ENCODE measurements around the gene TSKU.

DNA sequence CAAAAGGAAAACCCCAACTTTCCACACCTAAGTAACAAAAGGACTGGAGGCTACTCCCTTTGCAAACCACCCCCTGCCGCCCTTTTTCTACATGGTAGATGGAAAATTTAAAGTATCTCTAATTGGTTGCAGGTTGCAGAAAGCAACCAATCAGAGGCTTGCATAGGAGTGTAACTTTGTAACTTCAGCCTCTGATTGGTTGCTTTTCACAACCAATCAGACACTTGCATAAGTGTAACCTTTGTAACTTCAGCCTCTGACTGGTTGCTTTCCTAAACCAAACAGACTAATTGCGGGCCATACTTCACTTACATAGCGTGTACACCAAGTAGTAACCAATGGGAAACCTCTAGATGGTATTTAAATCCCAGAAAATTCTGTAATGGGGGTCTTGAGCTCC lies 60.8 kb downstream of the TSKU start:
- TF ChIP-seq, protein P1, sequence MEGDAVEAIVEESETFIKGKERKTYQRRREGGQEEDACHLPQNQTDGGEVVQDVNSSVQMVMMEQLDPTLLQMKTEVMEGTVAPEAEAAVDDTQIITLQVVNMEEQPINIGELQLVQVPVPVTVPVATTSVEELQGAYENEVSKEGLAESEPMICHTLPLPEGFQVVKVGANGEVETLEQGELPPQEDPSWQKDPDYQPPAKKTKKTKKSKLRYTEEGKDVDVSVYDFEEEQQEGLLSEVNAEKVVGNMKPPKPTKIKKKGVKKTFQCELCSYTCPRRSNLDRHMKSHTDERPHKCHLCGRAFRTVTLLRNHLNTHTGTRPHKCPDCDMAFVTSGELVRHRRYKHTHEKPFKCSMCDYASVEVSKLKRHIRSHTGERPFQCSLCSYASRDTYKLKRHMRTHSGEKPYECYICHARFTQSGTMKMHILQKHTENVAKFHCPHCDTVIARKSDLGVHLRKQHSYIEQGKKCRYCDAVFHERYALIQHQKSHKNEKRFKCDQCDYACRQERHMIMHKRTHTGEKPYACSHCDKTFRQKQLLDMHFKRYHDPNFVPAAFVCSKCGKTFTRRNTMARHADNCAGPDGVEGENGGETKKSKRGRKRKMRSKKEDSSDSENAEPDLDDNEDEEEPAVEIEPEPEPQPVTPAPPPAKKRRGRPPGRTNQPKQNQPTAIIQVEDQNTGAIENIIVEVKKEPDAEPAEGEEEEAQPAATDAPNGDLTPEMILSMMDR (conservative IDR thresholded peaks at IDR 0.05; ENCODE audit: low read depth in 2 of 2): no peak
- TF ChIP-seq EZH2phosphoT487 (IDR thresholded peaks at IDR 0.05; ENCODE audit: unreplicated experiment) (no peak), EZH2 (IDR thresholded peaks at IDR 0.05; ENCODE audit: low read depth, unreplicated experiment) (no peak), CREB1 (CRISPR knock-in tag; IDR thresholded peaks at IDR 0.05; ENCODE audit: low read depth) (no peak), POLR2AphosphoS5 (IDR thresholded peaks at IDR 0.05; ENCODE audit: low read depth) (no peak), JUNB (IDR thresholded peaks at IDR 0.05; ENCODE audit: unreplicated experiment) (no peak), STAT1 (IDR thresholded peaks at IDR 0.05; ENCODE audit: unreplicated experiment) (no peak), ZNF331 (CRISPR knock-in tag; IDR thresholded peaks at IDR 0.05; ENCODE audit: low read depth) (no peak)
- TF ChIP-seq, protein P2, sequence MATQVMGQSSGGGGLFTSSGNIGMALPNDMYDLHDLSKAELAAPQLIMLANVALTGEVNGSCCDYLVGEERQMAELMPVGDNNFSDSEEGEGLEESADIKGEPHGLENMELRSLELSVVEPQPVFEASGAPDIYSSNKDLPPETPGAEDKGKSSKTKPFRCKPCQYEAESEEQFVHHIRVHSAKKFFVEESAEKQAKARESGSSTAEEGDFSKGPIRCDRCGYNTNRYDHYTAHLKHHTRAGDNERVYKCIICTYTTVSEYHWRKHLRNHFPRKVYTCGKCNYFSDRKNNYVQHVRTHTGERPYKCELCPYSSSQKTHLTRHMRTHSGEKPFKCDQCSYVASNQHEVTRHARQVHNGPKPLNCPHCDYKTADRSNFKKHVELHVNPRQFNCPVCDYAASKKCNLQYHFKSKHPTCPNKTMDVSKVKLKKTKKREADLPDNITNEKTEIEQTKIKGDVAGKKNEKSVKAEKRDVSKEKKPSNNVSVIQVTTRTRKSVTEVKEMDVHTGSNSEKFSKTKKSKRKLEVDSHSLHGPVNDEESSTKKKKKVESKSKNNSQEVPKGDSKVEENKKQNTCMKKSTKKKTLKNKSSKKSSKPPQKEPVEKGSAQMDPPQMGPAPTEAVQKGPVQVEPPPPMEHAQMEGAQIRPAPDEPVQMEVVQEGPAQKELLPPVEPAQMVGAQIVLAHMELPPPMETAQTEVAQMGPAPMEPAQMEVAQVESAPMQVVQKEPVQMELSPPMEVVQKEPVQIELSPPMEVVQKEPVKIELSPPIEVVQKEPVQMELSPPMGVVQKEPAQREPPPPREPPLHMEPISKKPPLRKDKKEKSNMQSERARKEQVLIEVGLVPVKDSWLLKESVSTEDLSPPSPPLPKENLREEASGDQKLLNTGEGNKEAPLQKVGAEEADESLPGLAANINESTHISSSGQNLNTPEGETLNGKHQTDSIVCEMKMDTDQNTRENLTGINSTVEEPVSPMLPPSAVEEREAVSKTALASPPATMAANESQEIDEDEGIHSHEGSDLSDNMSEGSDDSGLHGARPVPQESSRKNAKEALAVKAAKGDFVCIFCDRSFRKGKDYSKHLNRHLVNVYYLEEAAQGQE (IDR thresholded peaks at IDR 0.05; ENCODE audit: unreplicated experiment): no peak
- TF ChIP-seq, protein P3, sequence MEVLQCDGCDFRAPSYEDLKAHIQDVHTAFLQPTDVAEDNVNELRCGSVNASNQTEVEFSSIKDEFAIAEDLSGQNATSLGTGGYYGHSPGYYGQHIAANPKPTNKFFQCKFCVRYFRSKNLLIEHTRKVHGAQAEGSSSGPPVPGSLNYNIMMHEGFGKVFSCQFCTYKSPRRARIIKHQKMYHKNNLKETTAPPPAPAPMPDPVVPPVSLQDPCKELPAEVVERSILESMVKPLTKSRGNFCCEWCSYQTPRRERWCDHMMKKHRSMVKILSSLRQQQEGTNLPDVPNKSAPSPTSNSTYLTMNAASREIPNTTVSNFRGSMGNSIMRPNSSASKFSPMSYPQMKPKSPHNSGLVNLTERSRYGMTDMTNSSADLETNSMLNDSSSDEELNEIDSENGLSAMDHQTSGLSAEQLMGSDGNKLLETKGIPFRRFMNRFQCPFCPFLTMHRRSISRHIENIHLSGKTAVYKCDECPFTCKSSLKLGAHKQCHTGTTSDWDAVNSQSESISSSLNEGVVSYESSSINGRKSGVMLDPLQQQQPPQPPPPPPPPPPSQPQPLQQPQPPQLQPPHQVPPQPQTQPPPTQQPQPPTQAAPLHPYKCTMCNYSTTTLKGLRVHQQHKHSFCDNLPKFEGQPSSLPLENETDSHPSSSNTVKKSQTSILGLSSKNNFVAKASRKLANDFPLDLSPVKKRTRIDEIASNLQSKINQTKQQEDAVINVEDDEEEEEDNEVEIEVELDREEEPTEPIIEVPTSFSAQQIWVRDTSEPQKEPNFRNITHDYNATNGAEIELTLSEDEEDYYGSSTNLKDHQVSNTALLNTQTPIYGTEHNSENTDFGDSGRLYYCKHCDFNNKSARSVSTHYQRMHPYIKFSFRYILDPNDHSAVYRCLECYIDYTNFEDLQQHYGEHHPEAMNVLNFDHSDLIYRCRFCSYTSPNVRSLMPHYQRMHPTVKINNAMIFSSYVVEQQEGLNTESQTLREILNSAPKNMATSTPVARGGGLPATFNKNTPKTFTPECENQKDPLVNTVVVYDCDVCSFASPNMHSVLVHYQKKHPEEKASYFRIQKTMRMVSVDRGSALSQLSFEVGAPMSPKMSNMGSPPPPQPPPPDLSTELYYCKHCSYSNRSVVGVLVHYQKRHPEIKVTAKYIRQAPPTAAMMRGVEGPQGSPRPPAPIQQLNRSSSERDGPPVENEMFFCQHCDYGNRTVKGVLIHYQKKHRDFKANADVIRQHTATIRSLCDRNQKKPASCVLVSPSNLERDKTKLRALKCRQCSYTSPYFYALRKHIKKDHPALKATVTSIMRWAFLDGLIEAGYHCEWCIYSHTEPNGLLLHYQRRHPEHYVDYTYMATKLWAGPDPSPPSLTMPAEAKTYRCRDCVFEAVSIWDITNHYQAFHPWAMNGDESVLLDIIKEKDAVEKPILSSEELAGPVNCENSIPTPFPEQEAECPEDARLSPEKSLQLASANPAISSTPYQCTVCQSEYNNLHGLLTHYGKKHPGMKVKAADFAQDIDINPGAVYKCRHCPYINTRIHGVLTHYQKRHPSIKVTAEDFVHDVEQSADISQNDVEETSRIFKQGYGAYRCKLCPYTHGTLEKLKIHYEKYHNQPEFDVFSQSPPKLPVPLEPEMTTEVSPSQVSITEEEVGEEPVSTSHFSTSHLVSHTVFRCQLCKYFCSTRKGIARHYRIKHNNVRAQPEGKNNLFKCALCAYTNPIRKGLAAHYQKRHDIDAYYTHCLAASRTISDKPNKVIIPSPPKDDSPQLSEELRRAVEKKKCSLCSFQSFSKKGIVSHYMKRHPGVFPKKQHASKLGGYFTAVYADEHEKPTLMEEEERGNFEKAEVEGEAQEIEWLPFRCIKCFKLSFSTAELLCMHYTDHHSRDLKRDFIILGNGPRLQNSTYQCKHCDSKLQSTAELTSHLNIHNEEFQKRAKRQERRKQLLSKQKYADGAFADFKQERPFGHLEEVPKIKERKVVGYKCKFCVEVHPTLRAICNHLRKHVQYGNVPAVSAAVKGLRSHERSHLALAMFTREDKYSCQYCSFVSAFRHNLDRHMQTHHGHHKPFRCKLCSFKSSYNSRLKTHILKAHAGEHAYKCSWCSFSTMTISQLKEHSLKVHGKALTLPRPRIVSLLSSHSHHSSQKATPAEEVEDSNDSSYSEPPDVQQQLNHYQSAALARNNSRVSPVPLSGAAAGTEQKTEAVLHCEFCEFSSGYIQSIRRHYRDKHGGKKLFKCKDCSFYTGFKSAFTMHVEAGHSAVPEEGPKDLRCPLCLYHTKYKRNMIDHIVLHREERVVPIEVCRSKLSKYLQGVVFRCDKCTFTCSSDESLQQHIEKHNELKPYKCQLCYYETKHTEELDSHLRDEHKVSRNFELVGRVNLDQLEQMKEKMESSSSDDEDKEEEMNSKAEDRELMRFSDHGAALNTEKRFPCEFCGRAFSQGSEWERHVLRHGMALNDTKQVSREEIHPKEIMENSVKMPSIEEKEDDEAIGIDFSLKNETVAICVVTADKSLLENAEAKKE (CRISPR knock-in tag; IDR thresholded peaks at IDR 0.05): no peak

All from GM23338 (cell line).